Inflammatory macrophage treated with lipopolysaccharide for 1 hour (primary cell): Measurements from ENCODE around the gene TMEM82.

ENCODE experiments used
- DNase-seq, 2 donors: peaks; one replicate each; pipeline ENCODE4 v3.0.0-alpha.2; 2020 to 2022

TMEM82 gene

GRCh38 chr1:15722411-15722810 is 19.9 kb upstream of the TMEM82 start:
- DNase-seq: no peak

DNA sequence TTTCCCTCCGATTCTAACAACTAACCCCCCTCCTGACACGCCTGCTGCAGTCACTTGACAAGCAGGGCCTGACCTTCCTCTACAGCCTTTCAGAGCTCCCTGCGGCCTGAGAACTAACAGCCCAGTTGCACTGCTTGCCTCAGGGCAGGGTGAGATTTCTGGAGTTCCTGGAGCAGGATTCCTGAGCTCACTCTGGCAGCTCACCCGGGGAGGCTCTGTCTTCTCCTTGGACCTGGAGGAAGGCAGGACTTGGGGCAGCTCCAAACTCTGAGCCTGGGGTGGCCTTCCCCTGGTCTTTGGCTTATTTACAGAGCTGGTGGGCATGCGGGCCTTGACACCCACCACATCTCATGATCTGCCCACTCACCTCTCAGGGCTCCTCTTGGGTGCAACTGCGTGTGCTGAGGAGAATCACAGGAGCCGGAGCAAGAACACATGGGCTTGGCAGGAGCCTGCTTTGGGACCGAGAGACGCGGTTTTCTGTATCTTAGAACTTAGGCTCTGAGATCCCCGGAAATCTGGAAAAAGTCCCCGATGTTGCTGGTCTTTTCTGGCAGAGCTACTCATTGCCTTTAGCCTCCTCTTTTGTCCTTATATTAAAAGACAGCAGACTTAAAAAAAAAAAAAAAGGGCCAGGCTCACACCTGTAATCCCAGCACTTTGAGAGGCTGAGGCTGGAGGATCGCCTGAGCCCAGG is 19.3 kb upstream of the TMEM82 start:
- no peak for DNase-seq

DNA sequence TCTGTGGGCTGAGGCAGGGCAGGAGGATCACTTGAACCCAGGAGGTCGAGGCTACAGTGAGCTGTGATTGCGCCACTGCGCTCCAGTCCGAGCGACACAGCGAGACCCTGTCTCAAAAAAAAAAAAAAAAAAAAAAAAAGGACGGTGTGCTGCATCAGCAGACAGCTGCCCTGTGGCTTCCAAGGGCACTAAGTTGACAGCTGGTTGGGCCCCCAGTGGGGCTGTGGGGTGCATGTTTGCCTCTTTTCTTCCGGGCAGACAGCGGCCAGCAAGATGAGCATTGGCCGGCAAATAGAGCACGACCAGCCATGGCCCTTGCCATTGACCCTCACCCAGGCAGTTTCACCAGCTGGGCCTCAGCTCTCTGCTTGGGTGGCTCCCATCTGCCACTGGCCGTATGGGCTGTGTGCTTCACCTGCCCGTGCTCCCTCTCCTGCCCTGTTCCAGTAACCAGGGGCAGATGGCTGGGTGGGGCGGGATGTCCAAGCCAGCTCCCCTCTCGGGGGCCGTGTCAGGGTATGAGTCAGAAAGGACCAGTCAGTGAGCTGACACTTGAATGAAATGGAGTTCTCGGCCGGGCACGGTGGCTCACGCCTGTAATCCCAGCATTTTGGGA is 18.6 kb upstream of the TMEM82 start:
- DNase-seq: no peak

DNA sequence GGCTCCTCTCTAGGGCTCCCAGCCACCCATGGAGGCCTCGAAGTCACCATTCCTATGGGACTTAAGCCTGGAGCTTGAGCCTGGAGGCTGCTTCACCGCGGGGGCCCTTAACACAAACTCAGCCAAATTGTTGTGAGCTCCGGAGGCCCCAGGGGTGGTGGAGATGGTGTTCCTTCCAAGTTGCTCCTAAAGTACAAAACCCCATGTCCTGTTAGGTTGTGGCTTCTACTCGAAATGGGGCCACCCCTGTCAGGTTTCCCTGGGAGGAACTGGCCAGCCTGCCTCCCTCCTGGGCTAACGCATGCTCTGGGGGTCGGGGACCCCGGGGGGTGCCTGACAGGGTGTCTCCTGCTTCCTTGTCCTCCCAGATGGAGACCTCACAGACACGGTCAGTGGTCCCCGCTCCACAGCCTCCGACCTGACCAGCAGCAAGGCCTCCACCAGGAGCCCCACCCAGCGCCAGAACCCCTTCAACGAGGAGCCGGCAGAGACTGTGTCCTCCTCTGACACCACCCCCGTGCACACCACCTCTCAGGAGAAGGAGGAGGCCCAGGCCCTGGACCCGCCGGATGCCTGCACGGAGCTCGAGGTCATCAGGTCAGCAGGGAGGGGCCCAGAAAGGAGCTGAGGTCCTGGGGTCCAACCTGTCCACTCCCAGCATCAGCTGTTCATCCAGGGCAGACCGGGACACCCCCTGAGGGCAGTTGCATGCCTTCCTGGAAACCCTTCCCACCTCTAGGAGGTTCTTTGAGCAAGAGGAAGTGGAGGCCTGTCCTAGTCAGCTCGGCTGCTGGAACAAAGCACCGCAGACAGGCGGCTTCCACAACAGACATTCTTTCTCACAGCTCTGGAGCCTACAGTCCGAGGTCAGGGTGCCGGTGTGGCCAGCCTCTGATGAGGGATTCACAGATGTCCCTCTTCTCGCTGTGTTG is 17.1 kb upstream of the TMEM82 start:
- no peak for DNase-seq

DNA sequence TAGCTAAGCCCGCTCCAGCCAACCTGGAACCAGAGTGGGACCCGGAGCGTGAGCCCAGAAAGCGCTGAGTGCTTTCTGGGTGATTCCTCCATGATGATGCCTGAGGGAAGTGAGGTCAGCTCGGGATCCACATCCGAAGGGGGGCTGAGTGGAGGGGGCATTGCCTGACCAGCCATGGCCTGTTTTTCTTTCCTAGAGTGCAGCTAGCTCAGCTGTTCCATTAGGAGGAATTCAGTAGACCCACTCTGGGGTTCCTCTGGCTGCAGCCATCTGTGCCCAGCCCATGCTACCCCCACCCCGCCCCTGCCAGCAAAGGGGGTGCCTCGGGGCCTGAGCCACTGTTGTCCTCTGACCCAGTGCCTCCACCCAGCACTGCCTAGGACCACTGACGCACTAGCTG is 15.8 kb upstream of the TMEM82 start:
- DNase-seq: no peak

DNA sequence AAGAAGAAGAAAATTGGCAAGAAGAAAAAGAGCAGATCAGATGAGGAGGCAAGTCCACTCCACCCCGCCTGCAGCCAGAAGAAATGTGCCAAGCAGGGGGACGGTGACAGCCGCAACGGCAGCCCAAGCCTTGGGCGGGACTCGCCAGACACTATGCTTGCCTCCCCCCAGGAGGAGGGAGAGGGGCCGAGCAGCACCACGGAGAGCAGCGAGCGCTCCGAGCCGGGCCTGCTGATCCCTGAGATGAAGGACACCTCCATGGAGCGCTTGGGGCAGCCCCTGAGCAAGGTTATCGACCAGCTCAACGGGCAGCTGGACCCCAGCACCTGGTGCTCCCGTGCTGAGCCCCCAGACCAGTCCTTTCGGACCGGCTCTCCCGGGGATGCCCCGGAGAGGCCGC is 15.3 kb upstream of the TMEM82 start:
- DNase-seq: no peak

- no peak for DNase-seq
These were observed 14.9 kb upstream of the TMEM82 start for GRCh38 chr1:15727424-15727823.

GRCh38 chr1:15727866-15728534 is 14.3 kb upstream of the TMEM82 start:
- no peak for DNase-seq

- no peak for DNase-seq
These were observed 13.2 kb upstream of the TMEM82 start for GRCh38 chr1:15728937-15729657.

- DNase-seq: no peak
These were observed 11.9 kb upstream of the TMEM82 start for GRCh38 chr1:15730423-15730822.

GRCh38 chr1:15730936-15731335 is 11.4 kb upstream of the TMEM82 start:
- DNase-seq: no peak

DNA sequence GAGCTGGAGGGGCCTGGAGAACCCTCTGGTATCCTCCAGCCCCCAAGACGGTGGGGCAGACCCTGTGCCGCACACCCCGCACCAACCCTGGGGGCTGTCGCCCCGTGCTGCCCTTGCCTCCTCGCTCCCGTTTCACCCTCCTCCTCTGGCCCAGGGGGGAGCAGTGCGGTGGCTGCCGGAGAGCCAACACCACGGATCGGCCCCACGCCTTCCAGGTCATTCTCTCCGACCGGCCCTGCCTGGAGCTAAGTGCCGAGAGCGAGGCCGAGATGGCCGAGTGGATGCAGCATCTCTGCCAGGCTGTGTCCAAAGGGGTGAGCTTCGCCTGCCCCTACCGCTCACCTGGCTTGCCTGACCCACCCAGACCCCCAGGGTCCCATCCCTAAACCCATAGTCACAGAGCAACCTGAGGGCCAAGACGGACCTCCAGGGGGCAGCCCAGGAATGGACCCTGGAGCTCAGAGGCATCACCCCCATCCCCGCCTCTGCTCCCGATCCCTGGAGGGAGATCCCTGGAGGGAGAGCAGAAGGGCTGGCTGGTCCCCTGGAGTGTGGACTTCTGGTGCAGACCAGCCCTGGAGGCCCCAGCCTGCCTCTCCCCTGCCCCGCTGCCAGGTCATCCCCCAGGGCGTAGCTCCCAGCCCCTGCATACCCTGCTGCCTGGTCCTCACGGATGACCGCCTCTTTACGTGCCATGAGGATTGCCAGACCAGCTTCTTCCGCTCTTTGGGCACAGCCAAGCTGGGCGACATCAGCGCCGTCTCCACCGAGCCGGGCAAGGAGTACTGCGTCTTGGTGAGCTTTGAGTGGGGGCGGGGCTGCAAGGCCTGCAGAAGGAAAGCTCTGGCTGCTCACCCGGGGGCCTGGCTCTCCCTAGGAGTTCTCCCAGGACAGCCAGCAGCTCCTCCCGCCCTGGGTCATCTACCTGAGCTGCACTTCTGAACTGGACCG is 10.3 kb upstream of the TMEM82 start:
- no peak for DNase-seq

DNA sequence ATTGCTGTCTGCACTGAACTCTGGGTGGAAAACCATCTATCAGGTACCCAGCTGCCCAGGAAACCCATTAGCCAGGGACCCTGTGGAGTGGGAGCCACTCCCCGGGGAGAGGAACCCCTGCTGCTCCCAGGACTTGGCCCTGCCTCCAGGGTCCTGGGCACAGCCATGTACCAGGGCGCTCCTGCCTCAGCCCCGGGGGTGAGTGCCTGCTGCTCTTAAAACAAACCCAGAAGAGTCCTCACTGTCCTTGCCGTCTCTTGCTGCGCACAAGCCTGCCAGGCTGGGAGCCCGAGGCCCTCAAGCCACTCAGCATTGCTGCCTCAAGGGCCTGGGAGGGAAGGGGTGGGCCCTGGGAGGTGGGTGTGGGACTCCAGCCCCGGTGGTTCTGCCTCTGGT is 9.6 kb upstream of the TMEM82 start:
- DNase-seq: no peak

DNA sequence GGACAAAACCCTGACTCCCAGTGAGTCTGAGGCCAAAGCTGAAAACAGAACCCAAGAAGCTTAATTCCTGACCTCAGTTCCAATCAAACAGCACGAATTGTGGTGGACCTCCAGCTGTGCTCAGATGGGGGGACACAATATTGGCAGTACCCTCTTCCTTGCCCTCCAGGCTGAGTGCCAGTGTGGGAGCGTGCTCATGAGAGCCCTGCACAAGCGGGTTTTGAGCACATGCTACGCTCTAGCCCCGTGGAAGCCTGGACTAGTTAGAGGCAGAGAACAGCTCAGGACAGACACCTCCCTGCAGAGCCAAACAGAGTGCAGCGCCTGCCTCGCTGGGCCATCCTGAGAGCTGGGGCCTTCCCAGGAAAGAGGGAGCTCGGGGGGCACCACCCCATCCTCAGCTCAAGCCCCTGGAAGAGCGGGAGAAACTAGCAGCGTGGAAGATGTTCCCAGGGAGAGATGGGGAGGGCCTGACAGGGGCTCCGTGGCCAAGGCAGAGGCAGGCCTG is 9.0 kb upstream of the TMEM82 start:
- DNase-seq: no peak

- DNase-seq: no peak
These were observed 8.5 kb upstream of the TMEM82 start for GRCh38 chr1:15733726-15734226.

GRCh38 chr1:15734296-15734695 is 8.0 kb upstream of the TMEM82 start:
- no peak for DNase-seq

- no peak for DNase-seq
These were observed 7.4 kb upstream of the TMEM82 start for GRCh38 chr1:15734901-15735300.

DNA sequence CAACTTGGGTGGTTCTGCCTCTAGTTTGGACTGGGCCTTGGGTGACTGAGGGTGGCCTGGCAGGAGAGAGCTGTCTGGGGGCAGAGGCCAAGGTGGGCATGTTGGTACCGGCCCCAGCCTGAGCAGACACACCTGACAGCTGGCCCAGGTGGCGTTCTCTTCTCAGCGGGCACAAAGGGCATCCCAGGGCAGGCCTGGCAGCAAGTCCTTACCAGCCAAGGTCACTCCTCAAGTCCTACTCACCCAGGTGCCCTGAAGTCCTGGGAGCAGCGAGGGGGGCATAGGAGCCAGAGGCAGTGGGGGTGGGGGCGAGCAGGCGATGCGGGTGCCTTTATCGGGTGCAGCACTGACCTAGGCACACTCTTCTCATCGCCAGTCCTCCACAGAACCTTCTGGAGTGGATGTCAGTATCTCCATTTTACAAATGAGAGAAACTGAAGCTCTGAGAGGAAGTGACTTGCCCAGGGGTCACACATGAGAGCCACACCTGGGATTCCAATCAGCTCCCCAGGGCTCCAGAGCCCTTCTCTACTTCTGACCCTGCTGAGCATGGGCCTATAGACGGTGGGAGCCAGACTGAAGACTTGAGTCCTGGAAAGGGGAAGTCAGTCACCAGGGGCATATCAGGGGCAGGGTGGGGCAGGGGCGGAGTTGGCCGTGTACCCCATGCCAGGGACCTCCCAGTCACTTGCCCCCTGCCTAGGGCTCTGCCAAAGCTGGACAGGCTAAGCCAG is 6.8 kb upstream of the TMEM82 start:
- no peak for DNase-seq

DNA sequence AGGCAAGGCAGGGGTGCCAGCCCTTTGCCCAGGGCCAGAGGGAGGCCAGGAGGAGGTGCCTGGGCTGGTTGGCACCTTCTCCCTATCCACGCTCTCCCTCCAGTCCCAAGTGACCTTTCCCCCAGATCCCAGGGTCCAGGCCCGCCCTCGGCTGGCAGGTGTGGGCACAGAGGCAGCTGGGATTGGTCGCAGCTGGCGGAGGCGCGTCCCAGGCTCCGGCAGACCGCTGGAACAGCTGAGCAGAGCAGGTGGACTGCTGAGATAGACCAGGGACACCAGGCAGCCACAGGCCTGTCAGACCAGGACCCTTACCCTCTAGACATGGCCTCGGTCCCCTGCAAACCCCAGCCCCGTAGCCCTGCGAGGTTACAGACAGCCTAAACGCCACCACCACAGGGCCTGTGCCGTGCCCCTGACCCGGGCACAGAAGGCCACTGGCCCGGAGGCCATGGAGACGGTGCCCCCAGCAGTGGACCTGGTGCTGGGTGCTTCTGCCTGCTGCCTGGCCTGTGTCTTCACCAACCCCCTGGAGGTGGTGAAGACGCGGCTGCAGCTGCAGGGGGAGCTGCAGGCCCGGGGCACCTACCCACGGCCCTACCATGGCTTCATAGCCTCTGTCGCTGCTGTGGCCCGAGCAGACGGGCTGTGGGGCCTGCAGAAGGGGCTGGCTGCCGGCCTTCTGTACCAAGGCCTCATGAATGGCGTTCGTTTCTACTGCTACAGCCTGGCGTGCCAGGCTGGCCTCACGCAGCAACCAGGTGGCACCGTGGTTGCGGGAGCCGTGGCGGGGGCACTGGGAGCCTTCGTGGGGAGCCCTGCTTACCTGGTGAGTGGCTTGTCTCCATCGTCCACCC is 6.0 kb upstream of the TMEM82 start, which contains the start of gene SLC25A34:
Gene SLC25A34, plus strand, starts transcription at position 221 of the 854 bp plus-strand sequence. Its CDS starts 228 bp downstream, at position 449.
- no peak for DNase-seq
